ENCODE data around the gene IL21R. TPM values are rescaled to one million over a fixed set of nuclear protein-coding genes. Genes with fewer than 3 reads are reported as not detected.

The IL21R gene
- total RNA-seq, 4 donors from 2014 or later: 0.23 to 0.40 (median 0.25) TPM; not detected in 1

GRCh38 chr16:27368358-27368722, 33.6 kb upstream of the IL21R start:
- H3K27ac ChIP-seq: no peak overlapping the region
- ATAC-seq: no peak

GRCh38 chr16:27369806-27370205, 32.2 kb upstream of the IL21R start:
- Histone ChIP-seq H3K36me3 (no peaks in the 10 kb centered on the region), H3K27ac (no peak overlapping the region), H3K4me3 (no peak overlapping the region), H3K4me1 (peaks cover 0 to 22% (median 12%) of the 10 kb centered on the region in 3 donors), H3K27me3 (no peaks in the 10 kb centered on the region), H3K9me3 (no peaks in the 10 kb centered on the region)
- WGBS, 2 donors (ENCODE audit: low coverage in 1 of 2): 90 to 100% methylated on average over 2 to 3 of the region's 3 CpGs
- no peak for ATAC-seq
- TF ChIP-seq CTCF (IDR thresholded peaks at IDR 0.05) (no peak), EP300 (IDR thresholded peaks at IDR 0.05) (no peak), POLR2AphosphoS5 (IDR thresholded peaks at IDR 0.05) (no peak), POLR2A (IDR thresholded peaks at IDR 0.05) (no peak)

More at GRCh38 chr16:27368358-27368722, 33.6 kb upstream of the IL21R start:
- Histone ChIP-seq H3K4me3 (no peak overlapping the region), H3K27me3 (no peaks in the 10 kb centered on the region), H3K9me3 (no peaks in the 10 kb centered on the region), H3K4me1 (peaks cover 0 to 30% (median 12%) of the 10 kb centered on the region in 3 donors), H3K36me3 (peaks cover 0 to 12% of the 10 kb centered on the region in 2 donors)
- TF ChIP-seq POLR2AphosphoS5 (IDR thresholded peaks at IDR 0.05) (no peak), EP300 (IDR thresholded peaks at IDR 0.05) (no peak), POLR2A (IDR thresholded peaks at IDR 0.05) (no peak), CTCF (IDR thresholded peaks at IDR 0.05) (no peak)
- 72% methylated on average over 4 of the region's 9 CpGs; no CpG with 5 or more reads in 1 of the 2 donors for WGBS, 2 donors (ENCODE audit: low coverage in 1 of 2)

GRCh38 chr16:27370318-27370717, 31.7 kb upstream of the IL21R start:
- no peaks in the 10 kb centered on the region for H3K9me3 ChIP-seq
- TF ChIP-seq EP300 (IDR thresholded peaks at IDR 0.05) (no peak), POLR2AphosphoS5 (IDR thresholded peaks at IDR 0.05) (no peak), CTCF (IDR thresholded peaks at IDR 0.05) (no peak), POLR2A (IDR thresholded peaks at IDR 0.05) (no peak)
- H3K36me3 ChIP-seq: no peaks in the 10 kb centered on the region
- ATAC-seq: no peak
- no peaks in the 10 kb centered on the region for H3K27me3 ChIP-seq
- H3K4me3 ChIP-seq: no peak overlapping the region
- no peak overlapping the region for H3K27ac ChIP-seq
- H3K4me1 ChIP-seq: peaks cover 0 to 27% (median 15%) of the 10 kb centered on the region in 3 donors

- Histone ChIP-seq H3K36me3 (no peaks in the 10 kb centered on the region), H3K4me3 (no peak overlapping the region), H3K27me3 (no peaks in the 10 kb centered on the region), H3K4me1 (peaks cover 0 to 10% (median 4%) of the 10 kb centered on the region in 3 donors), H3K9me3 (no peaks in the 10 kb centered on the region), H3K27ac (no peak overlapping the region)
- no peak for ATAC-seq
- no peak for TF ChIP-seq POLR2A (IDR thresholded peaks at IDR 0.05)
- no peak for TF ChIP-seq POLR2AphosphoS5 (IDR thresholded peaks at IDR 0.05)
- WGBS, 2 donors (ENCODE audit: low coverage in 1 of 2): 83% methylated on average over 2 of the region's 3 CpGs
Measured at GRCh38 chr16:27373312-27373711, 28.7 kb upstream of the IL21R start.

GRCh38 chr16:27374221-27374803, 27.7 kb upstream of the IL21R start:
- Histone ChIP-seq H3K36me3 (no peaks in the 10 kb centered on the region), H3K4me3 (no peak overlapping the region), H3K27ac (peak overlapping the region in 2 of 4 donors; percentile 16 to 19), H3K4me1 (peaks cover 0 to 9% (median 4%) of the 10 kb centered on the region in 3 donors), H3K9me3 (no peaks in the 10 kb centered on the region), H3K27me3 (no peaks in the 10 kb centered on the region)
- WGBS, 2 donors (ENCODE audit: low coverage in 1 of 2): 67 to 78% methylated on average over 5 to 8 of the region's 8 CpGs
- no peak for ATAC-seq
- no peak for TF ChIP-seq POLR2AphosphoS5 (IDR thresholded peaks at IDR 0.05)
- TF ChIP-seq POLR2A (IDR thresholded peaks at IDR 0.05): no peak
- no peak for TF ChIP-seq EP300 (IDR thresholded peaks at IDR 0.05)
- no peak for TF ChIP-seq CTCF (IDR thresholded peaks at IDR 0.05)
